ENCODE data around the gene SREBF2.

GRCh38 chr22:41823797-41824196 is 9.1 kb upstream of the SREBF2 start:
- TF ChIP-seq POLR2AphosphoS5 (IDR thresholded peaks at IDR 0.05; ENCODE audit: borderline replicate concordance, low read depth, low read length) (no peak), EZH2 (IDR thresholded peaks at IDR 0.05) (no peak)

Data from SK-N-MC (cell line).